IMR-90 (cell line): ENCODE measurements around the gene OPCML. TPM values are rescaled to one million over a fixed set of nuclear protein-coding genes. Genes with fewer than 3 reads are reported as not detected.

Source experiments
- ATAC-seq: fragments of 200-7000 bp; cut with Tn5 transposase; 2 replicates; pipeline ENCODE4 v1.9.1; 2020; ENCODE audit warnings: low read depth, mild to moderate bottlenecking, moderate library complexity
- BruUV-seq: library from RNA; stranded (reverse); fragments of 400-500 nt; replicated peaks from 2 replicates; lab custom pipeline; 2021; lab: Mats Ljungman, UMichigan
- CTCF ChIA-PET: fragments of 300-600 bp; formaldehyde crosslinking; extraction: SDS; loops from one replicate; lab custom pipeline; 2021; ENCODE audit warnings: antibody characterized with exemption; lab: Yijun Ruan, JAX
- POLR2A ChIA-PET: fragments of 300-600 bp; sonication (Branson Sonifier 250); formaldehyde crosslinking; loops from one replicate; lab custom pipeline; 2022; ENCODE audit warnings: antibody characterized with exemption; ENCODE audit not compliant: unreplicated experiment; lab: Charles Lee
- DNase-seq: peaks from one replicate; pipeline ENCODE4 v3.0.0; 2013
- H2AFZ ChIP-seq: replicated peaks from 2 replicates; pipeline ENCODE3; 2013; ENCODE audit warnings: low read length, mild to moderate bottlenecking; ENCODE audit not compliant: poor library complexity
- H2AK5ac ChIP-seq: 2 replicates; pipeline ENCODE4 v1.6.1; 2013; ENCODE audit warnings: low read depth, low read length, inconsistent platforms
- H2AK9ac ChIP-seq: replicated peaks from 2 replicates; pipeline ENCODE3; 2013; ENCODE audit warnings: mild to moderate bottlenecking, low read depth, low read length, moderate library complexity; ENCODE audit not compliant: poor library complexity
- H2BK120ac ChIP-seq: 2 replicates; pipeline ENCODE4 v1.6.1; 2013; ENCODE audit warnings: low read depth, low read length, inconsistent platforms
- H2BK15ac ChIP-seq: 3 replicates; pipeline ENCODE4 v1.6.1; 2013; ENCODE audit warnings: low read depth, low read length, inconsistent platforms
- H2BK20ac ChIP-seq: 2 replicates; pipeline ENCODE4 v1.6.1; 2013; ENCODE audit warnings: low read depth, mild to moderate bottlenecking, inconsistent platforms, low read length, moderate library complexity
- H2BK5ac ChIP-seq: 2 replicates; pipeline ENCODE4 v1.6.1; 2013; ENCODE audit warnings: mild to moderate bottlenecking, low read depth, low read length, inconsistent platforms; ENCODE audit not compliant: poor library complexity, severe bottlenecking
- H3K14ac ChIP-seq: replicated peaks from 2 replicates; pipeline ENCODE4 v1.6.1; 2013; ENCODE audit warnings: low read depth, low read length, inconsistent platforms
- H3K18ac ChIP-seq: 2 replicates; pipeline ENCODE4 v1.6.1; 2013; ENCODE audit warnings: low read depth, low read length, control low read depth
- H3K23ac ChIP-seq: 2 replicates; pipeline ENCODE4 v1.6.1; 2013; ENCODE audit warnings: low read depth, low read length, inconsistent platforms
- H3K27ac ChIP-seq: 2 replicates; pipeline ENCODE4 v1.5.1; 2013; ENCODE audit warnings: mild to moderate bottlenecking, control low read depth, low read length; ENCODE audit not compliant: insufficient read depth
- H3K27me3 ChIP-seq: 2 replicates; pipeline ENCODE4 v1.6.1; 2013; ENCODE audit warnings: low read length; ENCODE audit not compliant: control insufficient read depth, insufficient read depth
- H3K36me3 ChIP-seq: 2 replicates; pipeline ENCODE4 v1.6.1; 2013; ENCODE audit warnings: low read length, mixed read lengths; ENCODE audit not compliant: control insufficient read depth, insufficient read depth
- H3K4ac ChIP-seq: 2 replicates; pipeline ENCODE4 v1.6.1; 2013; ENCODE audit warnings: low read depth, low read length, inconsistent platforms
- H3K4me1 ChIP-seq: 2 replicates; pipeline ENCODE4 v1.6.1; 2013; ENCODE audit warnings: low read length, mixed read lengths; ENCODE audit not compliant: control insufficient read depth, insufficient read depth
- H3K4me2 ChIP-seq: 2 replicates; pipeline ENCODE4 v1.6.1; 2013; ENCODE audit warnings: low read depth, mild to moderate bottlenecking, control low read depth, low read length, moderate library complexity
- H3K4me3 ChIP-seq: 2 replicates; pipeline ENCODE4 v1.5.1; 2013; ENCODE audit warnings: low read depth, mild to moderate bottlenecking, control low read depth, low read length, moderate library complexity; ENCODE audit not compliant: insufficient read depth
- H3K56ac ChIP-seq: 2 replicates; pipeline ENCODE4 v1.6.1; 2013; ENCODE audit warnings: low read length, inconsistent platforms; ENCODE audit not compliant: insufficient read depth; ENCODE audit errors: extremely low read depth
- H3K79me1 ChIP-seq, 2 experiments: 2 replicates each; pipeline ENCODE4 v1.6.1; 2013; ENCODE audit warnings: low read length in 2 of 2, inconsistent platforms in 1 of 2, low read depth in 1 of 2
- H3K9ac ChIP-seq: 2 replicates; pipeline ENCODE4 v1.6.1; 2013; ENCODE audit warnings: low read depth, low read length, control low read depth
- H3K9me1 ChIP-seq: 2 replicates; pipeline ENCODE4 v1.6.1; 2013; ENCODE audit warnings: low read length, inconsistent platforms; ENCODE audit not compliant: insufficient read depth
- H3K9me3 ChIP-seq: 2 replicates; pipeline ENCODE4 v1.6.1; 2013; ENCODE audit warnings: low read length; ENCODE audit not compliant: control insufficient read depth, insufficient read depth
- H4K20me1 ChIP-seq: 2 replicates; pipeline ENCODE4 v1.6.1; 2013; ENCODE audit warnings: low read length, inconsistent platforms; ENCODE audit not compliant: insufficient read depth
- H4K5ac ChIP-seq: 2 replicates; pipeline ENCODE4 v1.6.1; 2013; ENCODE audit warnings: mild to moderate bottlenecking, low read depth, low read length, control low read depth
- H4K8ac ChIP-seq, 2 experiments: 2 replicates each; pipeline ENCODE4 v1.6.1; 2013; ENCODE audit warnings: low read depth in 2 of 2, low read length in 2 of 2, control low read depth in 1 of 2, inconsistent platforms in 1 of 2
- H4K91ac ChIP-seq: 2 replicates; pipeline ENCODE4 v1.6.1; 2013; ENCODE audit warnings: low read depth, low read length, inconsistent platforms; ENCODE audit not compliant: insufficient read depth
- CHD1 ChIP-seq: IDR thresholded peaks from 2 replicates; pipeline ENCODE4 v1.6.1; 2012; ENCODE audit warnings: low read depth, low read length, improper control_type of control experiment
- POLR2A ChIP-seq: IDR thresholded peaks from 2 replicates; pipeline ENCODE4 v1.6.1; 2012; ENCODE audit warnings: mild to moderate bottlenecking, low read depth, low read length
- WGBS, 2 experiments: methylation state at CpG; one replicate each; pipeline versions ENCODE4 v1.1.5 to v1.1.7; 2013; ENCODE audit warnings: missing lambda C conversion rate in 2 of 2; ENCODE audit not compliant: insufficient read length in 1 of 2; ENCODE audit errors: extremely low coverage in 2 of 2; 5-methylcytosine and 5-hydroxymethylcytosine counted together
- dilution Hi-C: fragments of 300-500 bp; cut with HindIII; formaldehyde crosslinking; loops from one replicate; pipeline ENCODE4 v1.14.3; 2018; ENCODE audit warnings: low sequenced_read_pairs; ENCODE audit not compliant: unreplicated experiment
- in situ Hi-C: fragments of 300-500 bp; cut with MboI; formaldehyde crosslinking; loops from 3 replicates; pipeline ENCODE4 v1.14.3; 2019; ENCODE audit warnings: low sequenced_read_pairs, inconsistent platforms, mixed read lengths
- intact Hi-C: fragments of 100-400 bp; cut with micrococcal nuclease; formaldehyde crosslinking; loops from 2 replicates; pipeline ENCODE4 v1.10.0; 2022
- polyA plus RNA-seq, 3 experiments: library from polyadenylated mRNA; depleted of rRNA; stranded (reverse); fragments of >200 nt; gene quantifications; 2 replicates each; pipeline ENCODE4 v1.2.3, GENCODE V29; 2012; ENCODE audit warnings: low replicate concordance in 1 of 3
- total RNA-seq: library from RNA; depleted of rRNA; stranded (reverse); fragments of >200 nt; gene quantifications from 2 replicates; pipeline ENCODE4 v1.2.3, GENCODE V29; 2012

Gene OPCML
- total and polyA plus RNA-seq, 2 of the 4 experiments (the other 2 are of a cell fraction): under 0.01 to 2.6 TPM

- H4K8ac ChIP-seq: no peak overlapping the region
- TF ChIP-seq CHD1 (no peak), POLR2A (no peak)
- H2AK9ac ChIP-seq: no peak overlapping the region
- intact Hi-C loops: no loop called here
- no TSS peak for BruUV-seq
- H3K4me2 ChIP-seq: no peak overlapping the region
- no peaks in the 10 kb centered on the region for H3K79me1 ChIP-seq
- no peak overlapping the region for H2BK120ac ChIP-seq
- H2BK20ac ChIP-seq: no peak overlapping the region
- in situ Hi-C loops: no loop called here
- H3K27ac ChIP-seq: no peak overlapping the region
- H3K4me3 ChIP-seq: no peak overlapping the region
- no peak overlapping the region for H2AFZ ChIP-seq
- WGBS, 2 experiments: 20% methylated on average over 1 of the region's 5 CpGs; no CpG with 5 or more reads in 1 of the 2 experiments
- ATAC-seq (no peak), DNase-seq (no peak)
- H3K9me1 ChIP-seq: no peaks in the 10 kb centered on the region
- H4K91ac ChIP-seq: no peak overlapping the region
- no peak overlapping the region for H3K23ac ChIP-seq
- H2AK5ac ChIP-seq: no peak overlapping the region
- H3K18ac ChIP-seq: no peak overlapping the region
- H3K4ac ChIP-seq: no peak overlapping the region
- no peak overlapping the region for H4K5ac ChIP-seq
- dilution Hi-C loops: no loop called here
- H3K56ac ChIP-seq: no peak overlapping the region
- H3K27me3 ChIP-seq: no peaks in the 10 kb centered on the region
- H3K9me3 ChIP-seq: no peaks in the 10 kb centered on the region
- H2BK5ac ChIP-seq: no peak overlapping the region
- no peaks in the 10 kb centered on the region for H3K36me3 ChIP-seq
- H3K14ac ChIP-seq: no peak overlapping the region
- no peaks in the 10 kb centered on the region for H3K4me1 ChIP-seq
- ChIA-PET POLR2A (no interaction called here), CTCF (no interaction called here)
- no peaks in the 10 kb centered on the region for H4K20me1 ChIP-seq
- no peak overlapping the region for H2BK15ac ChIP-seq
- no peak overlapping the region for H3K9ac ChIP-seq
Measured at GRCh38 chr11:132455044-132455443, 1077.3 kb downstream of the OPCML start.
